HG03097 (cell line): ENCODE data around the gene NFKBIZ.

Source experiments
- ATAC-seq: cut with Tn5 transposase; IDR thresholded peaks from one replicate; pipeline ENCODE4 v1.9.1; 2021; ENCODE audit not compliant: unreplicated experiment, low FRiP score

Gene NFKBIZ

DNA sequence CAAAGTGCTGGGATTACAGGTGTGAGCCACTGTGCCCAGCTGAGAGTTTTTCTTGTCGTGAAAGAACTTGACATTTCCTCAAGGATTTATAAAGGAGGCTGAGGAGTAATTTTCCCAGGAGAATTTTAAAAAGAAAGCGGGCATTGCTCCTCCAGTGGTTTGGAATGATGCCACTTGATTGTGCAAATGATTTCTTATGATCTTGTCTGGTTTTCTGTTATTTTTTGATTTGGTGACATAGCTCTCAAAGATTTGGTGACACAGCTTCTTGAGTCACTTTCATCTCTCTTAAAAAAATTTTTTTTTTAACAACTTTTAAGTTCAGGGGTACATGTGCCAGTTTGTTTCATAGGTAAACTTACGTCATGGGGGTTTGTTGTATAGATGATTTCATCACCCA, 24.6 kb upstream of the NFKBIZ start:
- ATAC-seq = no peak

- no peak for ATAC-seq
These were observed 23.3 kb upstream of the NFKBIZ start for GRCh38 chr3:101825904-101826445.

DNA sequence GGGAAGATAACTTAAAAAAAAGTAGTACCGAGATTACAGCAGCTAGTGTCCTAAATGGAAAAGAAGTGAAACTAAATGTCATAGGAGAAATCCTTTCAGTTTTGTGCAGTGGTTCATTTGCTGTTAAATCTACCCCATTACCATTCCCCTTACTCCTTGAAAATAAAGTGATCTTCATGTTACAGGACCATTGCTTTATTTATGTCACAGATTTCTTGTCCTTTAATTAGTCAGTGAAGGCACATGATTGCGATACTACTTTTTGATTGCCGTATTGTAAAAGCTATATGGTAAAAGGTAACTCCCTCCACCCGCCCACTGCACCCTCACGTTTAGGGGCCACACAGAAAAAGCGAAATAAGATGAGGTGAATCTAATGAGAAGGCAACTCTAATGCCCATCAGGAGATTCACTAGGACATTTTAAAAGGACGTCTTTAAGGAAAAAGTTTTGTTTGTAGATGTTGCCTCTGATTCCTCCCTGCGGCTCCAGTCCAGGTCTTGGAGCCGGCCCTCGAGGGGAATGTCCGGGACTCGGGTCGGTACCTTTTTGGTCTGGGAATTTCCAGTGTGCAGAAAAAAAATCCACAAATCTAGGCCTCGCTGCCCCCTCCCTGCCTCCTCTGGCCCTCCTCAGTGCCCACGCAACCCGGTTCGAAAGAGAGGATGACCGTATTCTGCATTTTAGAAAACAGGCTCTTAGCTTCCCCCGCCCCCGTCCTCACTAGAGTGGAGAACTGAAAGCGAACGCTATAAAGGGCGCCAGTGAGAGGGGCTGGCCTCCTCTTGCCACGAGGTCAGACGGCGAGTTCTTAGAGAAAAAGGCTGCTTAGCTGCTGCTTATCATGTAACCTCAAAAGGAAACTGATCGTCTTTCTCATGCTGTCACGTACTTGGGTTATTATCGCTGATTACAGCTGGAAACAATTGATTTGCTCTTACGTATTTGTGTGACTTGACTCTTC, 21.8 kb upstream of the NFKBIZ start:
- peak; percentile 84 for ATAC-seq

DNA sequence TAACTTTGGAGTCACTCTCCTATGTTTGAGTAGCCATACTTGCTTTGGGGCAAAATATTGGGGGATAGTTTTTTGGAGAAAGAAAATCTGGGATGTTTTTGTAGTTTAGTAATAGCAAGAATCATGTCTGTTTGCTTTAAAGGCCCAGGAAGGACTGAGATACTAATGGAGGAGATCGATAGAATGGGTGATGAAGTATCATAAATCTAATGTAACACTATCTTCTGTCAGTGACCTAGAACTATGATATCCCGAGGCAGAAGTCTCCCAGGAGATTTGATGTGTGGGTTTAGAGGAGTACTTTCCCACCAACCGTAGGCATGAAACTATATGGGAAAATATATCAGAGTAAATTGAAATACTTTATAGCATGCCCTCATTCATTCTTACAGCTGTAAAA, 21.0 kb upstream of the NFKBIZ start:
- no peak for ATAC-seq

DNA sequence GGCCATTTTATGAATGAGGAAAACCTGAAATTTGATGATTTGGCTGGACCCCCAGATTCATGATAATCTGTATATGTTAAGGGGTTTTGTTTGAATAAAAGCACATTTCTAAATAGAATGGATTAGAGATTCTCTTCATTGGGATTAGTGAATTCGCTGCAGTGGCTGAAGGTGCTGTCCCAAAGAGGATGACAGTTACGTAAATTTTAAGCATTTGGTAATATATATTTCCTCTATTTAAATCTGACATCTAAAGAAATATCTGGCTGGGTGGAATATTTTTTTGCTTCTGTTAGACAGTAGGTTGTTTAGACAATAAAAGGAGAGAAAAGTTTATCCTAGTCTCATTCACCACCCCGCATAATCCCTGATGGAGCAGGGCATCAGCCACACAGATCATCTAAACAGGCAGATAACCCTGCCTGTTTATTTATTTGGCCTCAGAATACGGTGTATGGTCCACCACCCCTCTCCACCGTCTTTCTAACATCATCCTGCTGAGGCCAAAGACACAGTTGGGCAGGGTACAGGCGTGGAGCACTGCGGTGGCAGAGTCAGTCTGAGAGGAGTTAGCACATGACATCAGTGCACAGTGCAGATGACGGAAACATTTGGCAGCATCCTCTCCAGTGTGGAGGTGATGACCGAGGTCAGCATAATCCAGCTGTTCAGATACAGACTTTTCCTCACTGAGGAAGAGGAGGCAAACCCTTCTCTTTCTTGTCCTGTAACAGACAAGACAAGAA, 20.4 kb upstream of the NFKBIZ start:
- ATAC-seq = peak; percentile 42

DNA sequence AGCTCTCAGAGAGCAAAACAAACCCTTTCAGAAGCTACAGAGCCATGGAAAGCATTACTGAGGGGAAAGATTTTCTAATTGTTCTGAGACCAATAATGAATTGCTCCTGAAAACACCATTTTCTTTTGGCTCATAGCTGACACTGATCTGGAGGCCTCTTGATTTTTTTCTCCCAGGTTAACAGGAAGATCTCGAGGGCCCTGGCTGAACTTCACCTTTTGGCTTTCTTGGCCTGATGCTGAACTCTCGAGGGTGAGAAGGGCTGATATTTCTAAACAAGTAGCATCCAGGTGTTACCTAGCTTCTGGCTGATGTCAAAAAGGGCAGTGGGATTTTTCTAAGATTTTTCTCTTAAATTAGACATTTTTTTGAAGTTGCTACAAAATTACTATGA, 19.9 kb upstream of the NFKBIZ start:
- ATAC-seq = no peak

GRCh38 chr3:101829874-101830273, 19.4 kb upstream of the NFKBIZ start:
- ATAC-seq = no peak

DNA sequence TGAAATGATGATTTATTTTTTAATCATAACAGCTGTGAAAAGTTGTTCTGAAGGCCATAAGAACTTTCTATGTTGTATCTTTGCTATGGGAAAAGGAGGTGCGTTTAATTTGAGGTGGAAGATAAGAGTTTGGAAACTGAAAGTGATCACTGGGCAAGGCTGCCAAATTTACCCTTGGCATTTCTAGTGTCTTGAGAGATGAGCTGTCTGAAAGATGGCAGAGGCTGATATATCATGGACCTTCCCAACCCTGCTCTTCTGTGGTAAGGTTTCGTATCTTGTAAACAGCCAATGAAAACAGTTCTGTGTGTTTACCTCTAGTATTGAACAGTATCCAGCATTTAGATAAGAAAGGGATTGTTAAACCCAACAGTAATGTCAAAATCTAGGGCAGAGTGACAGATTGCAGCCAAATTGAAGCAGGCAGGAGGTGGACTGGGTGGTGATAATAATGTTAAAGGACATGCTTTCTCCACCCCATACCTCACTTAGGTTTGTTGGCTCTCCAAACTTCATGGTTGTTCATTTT, 15.8 kb upstream of the NFKBIZ start:
- ATAC-seq = no peak

DNA sequence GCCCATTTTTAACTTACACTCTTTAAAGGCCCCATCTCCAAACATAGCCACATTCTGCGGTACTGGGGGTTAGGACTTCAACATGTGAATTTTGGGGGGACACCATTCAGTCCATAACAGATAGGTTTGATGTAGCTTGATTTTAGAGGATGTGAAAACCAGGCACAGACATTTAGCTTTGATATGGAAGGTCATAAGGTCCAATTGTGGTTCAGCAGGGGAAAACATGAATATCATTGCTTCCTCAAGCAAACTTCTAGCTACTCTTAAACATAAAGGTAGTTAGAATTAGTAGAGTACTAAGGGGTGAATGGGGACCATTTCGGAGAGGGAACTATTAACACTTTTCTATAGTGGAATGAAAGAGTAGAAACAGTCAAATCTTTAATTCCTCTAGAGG, 13.6 kb upstream of the NFKBIZ start:
- no peak for ATAC-seq

DNA sequence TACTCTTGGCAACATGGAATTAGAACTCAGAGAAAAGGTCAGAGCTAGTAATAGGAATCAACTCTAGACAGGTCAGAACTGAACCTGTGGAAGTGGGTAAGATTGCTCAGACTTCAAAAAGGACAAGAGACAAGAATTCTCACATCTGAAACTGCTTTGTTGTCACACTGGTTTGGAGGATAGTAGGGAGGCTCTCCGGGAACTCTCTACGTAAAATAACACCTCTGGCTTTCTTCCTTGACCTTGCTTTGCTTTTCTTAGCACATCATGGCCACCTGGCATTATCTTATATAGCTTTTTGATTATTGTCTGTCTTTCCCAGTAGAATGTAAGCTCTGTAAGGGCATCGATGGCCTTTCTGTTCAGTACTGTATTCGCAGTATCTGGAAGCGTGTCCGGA, 13.2 kb upstream of the NFKBIZ start:
- ATAC-seq = no peak

DNA sequence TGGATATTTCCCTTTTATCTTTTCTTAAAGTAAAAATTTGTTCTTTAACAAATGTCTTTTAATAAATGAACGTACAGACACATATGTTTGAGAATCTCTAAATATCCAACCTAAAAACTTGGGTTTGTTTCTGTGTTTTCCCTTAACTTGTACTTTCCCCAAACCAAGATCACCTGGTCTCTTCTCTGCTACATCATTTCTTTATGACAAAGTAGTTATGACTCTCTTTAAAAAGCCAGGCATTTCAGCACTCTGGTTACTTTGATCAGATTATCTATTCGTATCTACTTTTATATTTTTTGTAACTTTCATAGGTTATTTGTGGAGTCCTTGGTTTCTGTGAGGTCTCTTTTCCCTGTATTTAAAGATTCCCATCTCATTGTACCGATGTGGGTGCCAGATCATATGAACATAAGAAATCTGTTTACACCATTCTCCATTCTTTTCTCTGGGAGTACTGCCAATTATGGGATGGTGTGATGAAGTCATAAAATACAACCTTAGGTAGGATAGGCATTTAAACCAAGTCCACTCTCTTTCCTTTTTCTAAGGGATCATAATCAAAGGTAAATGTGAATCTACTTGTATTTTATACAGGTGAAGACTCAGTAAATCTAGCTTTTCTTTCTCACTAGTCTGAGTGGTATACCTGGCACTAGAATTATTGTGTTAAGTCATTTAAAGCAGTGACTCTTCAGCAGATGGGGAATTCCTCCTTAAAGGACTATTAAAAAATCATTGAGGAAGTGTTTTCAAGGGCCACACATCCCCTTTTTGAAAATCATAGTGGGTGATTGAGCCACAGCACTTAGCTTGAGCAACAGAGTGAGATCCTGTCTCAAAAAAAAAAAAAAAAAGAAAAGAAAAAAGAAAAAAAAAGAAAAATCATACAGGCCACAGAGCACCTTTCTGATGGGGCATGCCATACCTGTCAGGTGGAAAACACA, 12.4 kb upstream of the NFKBIZ start:
- no peak for ATAC-seq

DNA sequence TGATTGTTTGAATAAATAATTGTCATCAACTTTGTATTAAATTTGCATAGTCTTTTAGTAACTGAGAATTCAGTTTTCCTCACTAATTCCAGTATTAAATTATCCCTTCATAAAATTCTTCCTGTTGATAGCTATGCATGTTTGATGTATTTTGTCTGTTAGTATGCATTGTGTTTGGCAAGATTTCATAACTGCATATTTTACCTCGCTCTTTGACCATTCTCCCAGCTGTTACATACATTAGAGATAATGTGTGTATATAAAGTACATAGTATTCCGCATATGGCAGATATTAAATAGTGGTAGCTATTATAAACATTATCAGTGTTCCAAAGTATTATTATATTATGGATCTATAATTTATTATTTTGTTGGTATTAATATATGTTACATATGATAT, 10.6 kb upstream of the NFKBIZ start:
- no peak for ATAC-seq

- ATAC-seq = no peak
These were observed 9.2 kb upstream of the NFKBIZ start for GRCh38 chr3:101840066-101840465.

DNA sequence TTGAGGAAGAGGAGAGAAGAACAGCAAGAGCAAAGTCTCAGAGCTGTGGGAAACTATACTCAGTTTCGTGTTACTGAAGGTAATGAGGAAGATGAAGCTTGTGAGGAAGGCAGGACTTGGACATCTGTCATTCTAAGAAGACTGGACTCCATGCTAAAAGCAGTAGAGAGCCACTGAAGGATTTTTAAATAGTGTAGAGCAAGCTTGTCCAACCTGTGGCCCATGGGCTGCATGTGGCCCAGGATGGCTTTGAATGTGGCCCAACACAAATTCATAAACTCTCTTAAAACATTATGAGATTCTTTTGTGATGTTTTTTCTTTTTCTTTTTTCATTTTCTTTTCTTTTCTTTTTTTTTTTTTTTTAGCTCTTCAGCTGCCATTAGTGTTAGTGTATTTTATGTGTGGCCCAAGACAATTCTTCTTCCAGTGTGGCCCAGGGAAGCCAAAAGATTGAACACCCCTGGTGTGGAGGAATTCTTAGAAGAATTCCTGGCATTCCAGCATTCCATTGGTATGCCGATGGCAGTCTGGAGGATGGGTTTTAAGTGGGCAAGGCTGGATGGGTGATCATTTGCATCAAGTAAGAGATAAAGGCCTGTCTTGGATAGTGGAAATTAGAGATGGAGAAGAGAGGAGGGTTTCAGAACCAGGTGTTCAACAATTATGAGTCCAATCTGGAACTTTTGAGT, 6.9 kb upstream of the NFKBIZ start:
- no peak for ATAC-seq

DNA sequence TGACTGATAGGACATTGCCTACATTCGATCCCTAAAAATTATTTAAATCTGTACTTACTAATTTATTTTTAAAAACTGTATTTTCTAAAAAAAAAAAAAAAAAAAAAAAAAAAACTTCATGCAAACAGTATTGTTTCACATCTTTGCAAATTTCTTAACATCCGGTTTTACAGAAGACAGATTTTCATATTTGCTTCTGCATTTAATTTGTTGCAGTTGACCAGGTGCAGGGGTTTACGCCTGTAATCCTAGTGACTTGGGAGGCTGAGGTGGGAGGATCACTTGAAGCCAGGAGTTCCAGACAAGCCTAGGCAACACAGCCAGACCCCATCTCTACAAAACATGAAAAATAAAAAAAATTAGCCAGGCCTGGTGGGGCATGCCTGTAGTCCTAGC, 6.4 kb upstream of the NFKBIZ start:
- no peak for ATAC-seq

DNA sequence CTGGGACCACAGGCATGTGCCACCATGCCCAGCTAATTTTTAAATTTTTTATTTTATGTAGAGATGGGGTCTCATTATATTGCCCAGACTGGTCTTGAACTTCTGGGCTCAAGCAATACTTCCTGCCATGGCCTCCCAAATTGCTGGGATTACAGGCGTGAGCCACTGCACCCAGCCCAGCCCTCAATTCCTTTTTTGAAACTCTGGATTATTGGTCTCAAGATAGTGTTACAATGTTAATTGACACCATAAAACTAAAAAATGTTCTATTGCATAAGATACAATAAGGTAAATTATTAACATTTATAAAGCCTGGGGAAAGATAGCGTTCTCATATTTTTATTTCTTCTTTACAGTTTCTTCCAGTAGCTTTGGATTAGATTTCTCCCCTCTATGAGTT, 3.9 kb upstream of the NFKBIZ start:
- no peak for ATAC-seq

GRCh38 chr3:101846709-101847108, 2.6 kb upstream of the NFKBIZ start:
- no peak for ATAC-seq

DNA sequence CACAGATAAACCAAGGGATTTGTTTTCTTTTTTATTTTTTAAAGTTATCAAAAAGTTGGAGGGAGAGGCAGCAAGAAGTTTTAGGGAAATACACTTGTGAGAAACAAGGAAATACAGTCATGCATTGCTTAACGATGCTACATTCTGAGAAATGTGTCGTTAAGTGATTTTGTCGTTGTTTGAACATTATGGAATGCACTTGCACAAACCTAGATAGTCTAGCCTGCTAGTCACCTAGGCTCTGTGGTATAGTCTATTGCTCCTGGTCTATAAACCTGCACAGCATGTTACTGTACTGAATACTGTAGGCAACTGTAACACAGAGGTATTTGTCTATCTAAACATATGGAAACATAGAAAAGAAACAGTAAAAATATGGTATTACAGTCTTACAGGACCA, 2.0 kb upstream of the NFKBIZ start:
- no peak for ATAC-seq

- no peak for ATAC-seq
These were observed 988 bp upstream of the NFKBIZ start for GRCh38 chr3:101848326-101848725.
